COR-L47 (cell line): Measurements from ENCODE around the gene RHBG.

ENCODE experiments used
- DNase-seq: peaks from one replicate; lab custom pipeline; 2025; lab: John Stamatoyannopoulos, UW

The RHBG gene

DNA sequence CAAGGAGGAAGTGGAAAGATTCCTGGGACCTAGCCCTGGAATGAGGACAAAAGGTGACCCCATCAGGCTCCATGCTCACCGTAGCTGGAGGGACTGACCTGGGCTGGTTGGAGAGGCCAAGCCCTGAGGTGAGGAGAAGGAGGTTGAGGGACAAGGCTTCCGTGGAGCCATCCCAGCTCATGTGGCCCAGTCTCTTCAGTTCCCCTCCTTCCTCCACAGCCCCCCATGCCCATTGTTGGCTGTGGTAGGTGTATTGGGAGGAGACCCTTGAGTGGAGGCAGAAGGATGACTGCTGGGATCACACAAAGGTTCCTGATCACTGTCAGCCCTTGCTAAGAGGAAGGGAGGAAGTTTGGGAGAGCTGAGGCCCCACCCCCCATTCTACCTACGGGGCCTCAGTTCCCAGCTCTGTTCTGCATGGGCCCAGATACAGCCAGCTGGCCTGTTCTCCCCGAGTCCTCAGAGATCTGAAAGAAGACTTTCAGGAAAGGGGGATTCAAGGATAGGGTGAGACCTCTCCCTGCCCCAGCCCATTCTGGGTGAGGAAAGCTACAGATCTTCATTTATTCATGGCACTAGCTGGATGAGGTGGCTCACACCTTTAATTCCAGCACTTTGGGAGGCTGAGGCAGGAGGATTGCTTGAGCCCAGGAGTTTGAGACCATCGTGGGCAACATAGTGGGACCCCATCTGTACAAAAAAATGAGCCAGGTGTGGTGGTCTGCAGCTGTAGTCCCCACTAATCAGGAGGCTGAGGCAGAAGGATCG is 17.3 kb downstream of the RHBG start:
- no peak for DNase-seq

DNA sequence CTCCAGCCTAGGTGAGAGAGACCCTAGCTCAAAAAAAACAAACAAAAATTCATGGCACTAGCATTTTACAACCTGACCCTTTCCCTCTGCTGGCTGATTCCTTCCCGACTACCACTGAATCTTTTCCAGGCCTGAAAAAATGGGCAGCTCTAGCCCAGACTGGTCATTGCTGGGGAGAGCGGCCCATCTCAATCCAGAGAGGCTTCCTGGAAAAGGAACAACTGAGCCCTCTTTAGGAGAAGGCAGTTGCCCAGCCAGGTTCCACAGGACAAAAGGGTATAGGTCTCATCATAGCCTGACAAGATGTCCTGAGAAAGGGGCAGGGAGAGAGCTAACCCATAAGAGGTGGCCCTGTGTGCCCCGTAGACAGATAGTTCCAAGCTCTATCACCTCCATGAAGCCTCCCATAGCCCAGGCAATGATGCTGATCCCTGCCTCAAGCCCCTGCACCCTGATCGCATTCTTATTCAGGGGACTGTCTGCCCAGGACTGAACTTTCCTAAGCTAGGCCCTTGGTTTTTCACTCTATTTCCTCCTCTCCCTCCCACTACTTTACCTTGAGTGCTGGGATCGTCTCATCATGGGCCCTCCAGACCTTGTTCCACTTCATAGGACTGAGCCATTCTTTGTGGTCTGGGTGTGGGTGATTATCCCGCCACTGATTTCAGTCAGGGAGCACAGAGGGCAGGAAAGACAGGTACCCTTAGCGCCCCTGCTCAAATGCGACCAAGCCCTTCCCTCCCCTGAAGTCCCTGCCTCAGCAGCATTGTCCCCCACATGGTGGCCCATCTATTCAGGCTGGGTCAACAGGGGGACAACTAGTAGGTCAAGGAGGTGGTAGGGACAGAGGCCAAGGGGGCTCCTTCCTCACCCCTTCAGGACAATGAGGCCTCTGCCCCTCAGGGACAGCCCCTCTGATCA is 18.2 kb downstream of the RHBG start:
- no peak for DNase-seq

DNA sequence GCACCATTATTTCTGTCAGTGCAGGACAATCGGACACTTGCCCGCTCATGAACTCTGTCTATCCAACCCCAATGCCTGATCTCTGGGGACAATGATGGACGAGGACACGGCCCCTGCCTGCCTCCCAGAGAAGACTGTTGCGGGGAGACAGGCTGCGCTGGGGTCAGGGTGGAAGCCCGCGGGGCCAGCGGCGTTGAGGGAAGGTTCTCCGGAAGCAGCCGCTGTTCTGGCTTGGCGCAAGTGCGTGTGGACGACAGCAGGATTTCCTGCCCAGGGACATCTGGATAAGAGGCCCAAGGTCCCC is 18.8 kb downstream of the RHBG start:
- DNase-seq = no peak

DNA sequence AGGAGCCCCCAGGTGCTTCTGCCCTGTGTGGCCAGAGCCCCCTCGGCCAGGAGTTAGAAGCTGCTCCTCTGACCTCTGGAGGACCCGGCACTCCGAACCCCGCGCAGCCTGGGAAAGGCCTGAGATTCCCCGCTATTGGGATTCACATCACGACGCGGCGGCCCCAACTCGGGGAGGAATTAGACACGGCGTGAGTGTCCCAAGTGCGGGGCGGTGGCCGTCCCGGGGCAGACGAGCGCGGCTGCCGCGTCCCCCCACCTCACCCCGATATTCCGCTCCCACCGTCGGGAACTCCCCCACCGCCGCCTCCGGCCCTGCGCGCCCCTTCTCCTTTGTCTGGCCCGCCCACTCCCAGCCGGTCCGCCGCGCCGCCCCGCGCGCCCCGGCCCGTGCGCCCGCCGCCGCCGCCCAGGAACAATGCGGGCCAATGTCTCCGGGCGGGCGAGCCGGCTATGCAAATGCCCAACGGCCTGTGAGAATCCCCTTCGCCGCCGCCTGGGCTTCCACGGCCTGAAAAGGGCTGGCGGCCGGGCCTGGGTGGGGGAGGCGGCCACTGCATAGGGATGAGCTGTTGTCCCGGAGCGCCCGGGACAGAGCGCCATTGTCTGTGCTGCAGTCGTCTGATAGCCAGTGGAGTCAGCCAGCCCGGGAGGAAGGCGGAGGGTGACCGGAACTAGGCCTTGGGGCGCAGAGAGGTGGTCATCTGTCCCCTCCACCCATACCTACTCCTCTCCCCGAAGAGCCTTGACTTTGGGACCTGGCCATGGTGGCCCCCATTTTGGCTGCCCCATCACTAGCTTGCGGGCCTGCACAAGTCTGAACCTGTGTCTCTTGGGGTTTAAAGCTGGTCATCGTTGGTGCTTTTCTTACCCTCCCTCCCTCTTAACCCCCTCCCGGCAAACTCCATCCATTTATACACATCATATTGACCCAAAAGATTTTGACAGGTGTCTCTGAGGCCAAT is 19.4 kb downstream of the RHBG start:
- no peak for DNase-seq

DNA sequence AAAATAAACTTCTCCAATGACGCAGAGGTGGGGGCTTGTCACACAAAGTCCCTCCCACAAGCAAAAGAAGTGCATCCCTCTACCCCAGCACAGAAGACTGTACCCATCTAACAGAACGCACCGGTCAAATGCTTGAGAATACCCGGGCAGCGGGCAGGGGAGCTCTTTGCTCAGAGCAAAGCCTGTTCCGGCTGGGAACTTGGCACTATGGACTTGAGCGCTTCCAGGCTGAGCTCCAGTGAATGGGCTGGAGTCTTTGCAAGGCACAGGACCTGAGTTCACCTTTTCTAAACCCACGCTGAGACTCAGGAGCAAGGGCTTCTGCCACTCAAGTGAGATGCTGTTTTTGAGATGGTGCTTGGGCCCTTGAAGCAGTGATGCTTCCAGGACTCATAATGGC is 20.3 kb downstream of the RHBG start:
- DNase-seq = no peak

DNA sequence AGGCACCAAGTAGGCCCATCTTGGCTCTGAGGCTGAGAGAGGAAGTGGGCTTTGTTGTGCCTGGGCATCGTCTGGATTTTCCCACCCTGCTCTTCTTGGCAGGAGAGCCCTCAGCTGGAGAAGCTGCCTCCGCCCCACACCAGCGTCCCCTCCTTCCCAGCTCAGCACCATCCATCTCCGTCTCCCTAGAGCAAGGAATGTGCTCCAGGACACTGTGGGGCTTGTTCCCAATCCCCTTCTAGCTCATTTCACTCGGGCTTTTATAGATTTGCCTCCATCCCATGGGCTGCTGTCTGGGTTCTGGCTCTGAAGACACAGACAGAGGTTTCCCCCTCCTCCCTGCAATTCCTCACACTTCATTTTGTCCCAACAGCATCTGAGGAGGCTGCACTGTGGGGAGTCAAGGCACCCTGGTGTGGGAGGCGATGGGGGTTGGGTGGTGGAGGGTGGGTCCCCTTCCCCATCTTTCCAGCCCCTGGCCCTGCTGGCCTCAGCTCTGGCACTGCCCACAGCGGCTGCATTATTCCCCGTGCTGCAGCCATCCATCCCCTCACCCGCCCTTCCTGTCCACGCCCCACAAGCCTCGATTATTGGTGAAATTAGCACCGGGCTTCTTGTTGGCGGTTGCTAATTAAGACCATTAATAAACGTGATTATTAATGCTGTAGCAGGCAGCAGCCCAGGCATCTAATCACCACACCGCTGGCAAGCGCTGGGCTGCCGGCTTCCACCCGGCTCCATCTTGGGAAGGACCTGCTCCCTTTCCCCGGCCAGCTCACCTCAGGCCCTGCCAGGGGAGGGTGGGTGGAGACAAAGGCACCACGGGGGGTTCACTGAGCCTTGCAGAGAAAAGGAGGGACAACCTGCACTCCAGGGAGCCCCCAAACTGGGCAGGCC is 21.7 kb downstream of the RHBG start:
- DNase-seq = peak; percentile 7

DNA sequence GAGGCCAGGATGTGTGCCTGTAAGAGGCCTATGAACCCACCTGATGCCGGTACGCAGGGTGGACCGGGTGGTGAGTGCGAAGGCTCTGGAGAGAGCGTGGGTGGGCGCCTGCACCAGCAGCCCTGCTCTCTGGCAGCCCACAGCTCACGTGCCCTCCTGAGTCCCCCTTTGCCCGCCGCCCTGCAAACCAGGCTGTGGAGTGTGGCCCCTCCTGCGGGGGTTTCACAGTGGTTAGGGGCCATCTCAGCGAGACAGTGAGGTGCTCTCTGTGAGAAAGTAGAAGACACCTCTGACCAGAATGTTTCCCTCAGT is 22.3 kb downstream of the RHBG start:
- no peak for DNase-seq

DNA sequence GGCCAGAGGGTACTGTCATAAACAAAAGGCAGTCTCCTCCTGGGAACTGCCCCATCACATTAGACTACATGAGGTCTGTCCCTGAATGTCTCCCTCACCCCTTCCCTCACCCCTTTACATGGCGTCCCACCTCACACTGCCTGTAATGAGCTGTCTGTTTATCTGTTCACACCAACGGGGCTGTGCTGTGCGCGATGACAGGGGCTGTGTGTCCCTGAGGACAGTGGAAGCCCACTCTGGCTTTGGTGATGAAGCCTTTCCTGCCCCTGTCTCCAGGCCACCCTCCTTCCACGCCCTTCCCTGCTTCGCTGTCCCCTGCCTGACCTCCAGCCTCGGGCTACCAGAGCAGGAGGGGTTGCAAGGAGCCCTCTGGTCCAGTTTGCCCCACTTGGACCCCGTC is 22.7 kb downstream of the RHBG start:
- DNase-seq = no peak

DNA sequence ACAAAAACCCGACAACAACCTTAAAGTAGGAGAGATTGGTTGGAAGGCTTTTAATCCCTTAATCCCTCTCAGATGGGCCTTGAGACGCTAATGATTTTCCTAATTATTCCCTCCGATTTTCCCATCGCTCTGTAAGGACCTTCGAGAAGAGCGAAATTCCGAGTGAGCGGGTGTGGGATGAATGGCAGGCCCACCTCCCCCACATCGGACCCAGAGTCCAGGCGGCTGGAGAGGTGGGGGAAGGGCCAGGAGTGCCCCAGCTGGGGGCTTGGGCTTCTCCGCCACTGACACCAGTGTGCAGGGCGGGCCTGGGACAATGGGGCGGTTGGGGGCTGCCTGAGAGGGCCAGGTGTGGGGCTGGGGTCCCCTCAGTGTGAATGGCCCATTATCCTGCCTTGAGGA is 23.4 kb downstream of the RHBG start:
- no peak for DNase-seq

DNA sequence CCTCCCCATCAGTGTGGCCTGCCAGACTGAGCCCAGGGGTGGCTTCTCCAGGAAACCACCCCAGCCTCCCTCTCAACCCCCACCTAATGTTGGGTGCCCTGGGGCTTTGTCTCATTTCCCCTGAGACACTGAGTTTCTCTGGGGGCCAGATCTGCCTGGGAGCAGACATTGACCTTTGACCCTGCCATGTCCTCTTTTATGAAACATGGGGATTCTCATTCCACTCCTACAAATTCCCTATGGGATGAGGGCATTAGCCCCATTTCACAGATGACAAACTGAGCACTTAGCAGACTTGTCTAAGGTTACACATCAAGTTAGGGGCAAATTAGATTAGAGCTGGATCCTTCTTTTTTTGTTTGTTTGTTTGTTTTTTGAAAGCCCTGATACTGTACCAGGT is 24.1 kb downstream of the RHBG start:
- DNase-seq = no peak

DNA sequence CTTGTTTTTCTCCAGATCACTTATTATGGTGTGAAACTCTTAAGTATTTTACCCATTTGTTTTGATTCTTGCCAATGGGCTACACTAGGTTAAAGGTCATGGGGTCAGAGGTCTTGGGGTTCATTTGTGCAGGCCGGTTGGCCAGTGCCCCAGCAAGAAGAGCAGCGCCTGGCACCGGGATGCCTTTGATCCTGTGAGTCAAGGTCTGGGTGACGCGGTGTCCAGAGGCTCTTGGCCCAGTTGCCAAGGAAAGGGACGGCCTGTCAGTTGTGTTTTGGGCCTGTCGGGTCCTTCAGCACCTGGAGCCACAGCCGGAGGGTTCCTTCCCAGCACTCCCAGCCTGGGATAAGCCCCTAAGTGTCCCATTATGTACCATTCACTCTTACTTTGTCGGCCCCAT is 25.1 kb downstream of the RHBG start:
- no peak for DNase-seq

DNA sequence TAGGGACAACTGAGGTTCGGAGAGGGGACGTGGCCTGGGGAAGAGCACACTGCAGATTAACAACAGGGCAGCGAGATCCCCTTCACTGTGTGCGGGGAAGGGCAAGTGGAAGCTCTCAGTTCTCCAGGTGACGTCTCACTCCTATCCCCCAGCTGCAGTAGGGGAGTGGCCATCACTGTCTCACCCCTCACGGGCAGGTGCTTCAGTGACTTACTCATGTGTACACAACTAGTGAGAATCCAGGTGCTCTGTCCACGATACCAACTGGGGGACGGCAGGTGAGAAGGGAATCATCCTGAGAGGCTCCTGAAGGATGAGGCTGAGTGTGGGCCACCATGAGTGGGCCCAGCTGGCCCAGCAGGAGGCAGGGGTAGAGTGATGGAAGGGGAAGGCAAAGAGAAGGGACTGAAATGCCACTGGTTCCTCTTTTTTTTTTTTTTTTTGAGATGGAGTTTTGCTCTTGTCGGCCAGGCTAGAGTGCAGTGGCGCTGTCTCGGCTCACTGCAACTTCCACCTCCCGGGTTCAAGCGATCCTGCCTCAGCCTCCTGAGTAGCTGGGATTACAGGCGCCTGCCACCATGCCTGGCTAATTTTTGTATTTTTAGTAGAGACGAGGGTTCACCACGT is 25.9 kb downstream of the RHBG start:
- peak; percentile 79 for DNase-seq

DNA sequence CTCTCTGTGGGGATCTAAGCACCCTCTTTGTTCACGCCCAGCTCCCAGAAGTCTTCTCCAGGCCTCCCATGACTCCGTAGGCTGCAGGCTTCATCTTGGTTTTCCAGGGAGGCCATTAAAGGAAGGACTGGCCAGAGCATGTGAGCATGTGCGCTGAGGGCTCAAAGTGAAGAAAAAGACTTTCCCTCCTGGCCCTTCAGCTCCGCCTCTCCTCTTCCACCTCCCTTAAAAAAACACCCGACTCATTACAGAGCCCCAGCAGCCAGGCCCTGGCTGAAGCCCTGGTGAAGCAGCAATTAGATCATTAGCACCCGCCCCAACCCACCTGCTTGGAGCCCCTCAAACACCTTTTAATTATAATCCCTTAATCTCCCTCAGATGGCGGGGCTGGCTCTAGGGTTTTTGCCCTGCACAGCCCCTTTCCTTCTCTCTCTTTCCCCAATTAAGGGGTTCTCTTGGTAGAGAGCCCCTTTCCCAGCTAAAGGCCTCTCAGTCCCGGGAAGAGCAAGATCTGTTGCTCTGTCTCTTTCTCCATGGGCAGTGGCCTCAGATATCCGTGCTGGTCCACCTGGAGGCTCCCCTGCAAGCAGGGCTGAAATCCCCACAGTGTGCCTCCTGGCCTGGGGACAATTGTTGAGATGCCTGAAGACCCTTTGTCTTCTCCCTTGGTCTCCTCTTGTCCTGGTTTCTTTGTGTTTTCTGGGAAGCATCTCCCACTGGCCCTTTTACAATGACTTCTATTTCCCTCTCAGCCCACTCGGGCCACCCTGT is 30.5 kb downstream of the RHBG start:
- no peak for DNase-seq

DNA sequence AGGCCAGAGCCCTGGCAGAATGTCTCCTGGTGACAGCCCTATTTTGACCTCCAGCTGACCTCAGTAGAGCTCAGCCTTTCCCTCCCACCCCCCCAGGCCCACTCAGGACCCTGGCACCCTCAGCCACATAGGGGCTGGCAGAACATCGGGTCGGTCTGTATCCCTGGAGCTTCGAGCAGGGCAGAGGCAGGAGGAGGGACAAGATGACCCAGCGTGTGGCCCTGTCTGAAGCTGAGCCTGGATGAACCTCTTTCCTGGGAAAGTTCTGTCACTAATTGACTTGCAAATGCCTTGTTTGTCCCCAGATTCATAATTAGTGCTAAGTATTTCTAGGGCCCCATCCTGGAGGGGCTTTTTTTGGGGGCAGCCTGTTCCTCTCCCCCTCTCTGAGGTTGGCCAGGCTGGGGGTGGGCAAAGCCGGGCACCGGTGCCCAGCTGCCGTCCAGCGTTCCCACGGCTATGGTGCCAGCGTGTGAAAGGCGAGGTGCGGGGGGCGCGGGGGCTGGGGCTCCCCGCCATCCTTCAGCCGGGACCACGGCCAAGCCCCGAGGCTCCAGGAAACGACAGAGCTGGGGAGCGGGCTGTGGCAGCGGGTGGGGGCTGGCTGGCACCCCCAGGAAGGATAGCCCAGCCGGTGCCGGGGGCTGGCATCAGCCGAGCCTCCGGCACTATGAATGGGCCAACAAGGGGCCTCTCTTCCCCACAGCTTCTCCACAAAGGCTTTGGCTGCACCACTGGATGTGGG is 31.4 kb downstream of the RHBG start:
- DNase-seq = no peak

DNA sequence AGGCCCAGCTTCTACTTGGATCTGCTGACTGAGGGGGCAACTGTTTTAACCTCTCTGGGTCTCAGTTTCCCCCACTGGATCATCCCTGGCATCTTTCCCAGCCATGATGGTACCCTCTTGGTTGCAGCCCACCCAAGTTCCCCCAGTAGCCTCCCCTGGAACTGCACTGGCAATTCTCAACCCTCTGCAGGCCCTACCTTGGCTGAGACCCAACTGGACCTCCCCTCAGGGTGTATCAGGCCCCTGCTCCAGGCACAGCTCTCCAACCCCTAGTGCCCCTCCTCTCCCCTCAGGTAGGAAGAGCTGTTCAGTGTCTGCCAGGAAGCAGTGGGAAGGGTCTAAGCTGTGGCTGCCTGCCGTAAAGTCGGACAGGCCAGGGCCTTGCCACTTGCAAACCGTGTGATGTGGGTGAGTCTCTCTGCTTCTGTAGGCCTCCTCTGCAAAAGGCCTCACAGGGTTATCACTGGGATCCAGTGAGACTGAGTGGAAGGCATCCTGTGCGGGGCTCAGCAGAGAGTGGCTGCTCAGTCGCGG is 32.1 kb downstream of the RHBG start:
- DNase-seq = no peak

DNA sequence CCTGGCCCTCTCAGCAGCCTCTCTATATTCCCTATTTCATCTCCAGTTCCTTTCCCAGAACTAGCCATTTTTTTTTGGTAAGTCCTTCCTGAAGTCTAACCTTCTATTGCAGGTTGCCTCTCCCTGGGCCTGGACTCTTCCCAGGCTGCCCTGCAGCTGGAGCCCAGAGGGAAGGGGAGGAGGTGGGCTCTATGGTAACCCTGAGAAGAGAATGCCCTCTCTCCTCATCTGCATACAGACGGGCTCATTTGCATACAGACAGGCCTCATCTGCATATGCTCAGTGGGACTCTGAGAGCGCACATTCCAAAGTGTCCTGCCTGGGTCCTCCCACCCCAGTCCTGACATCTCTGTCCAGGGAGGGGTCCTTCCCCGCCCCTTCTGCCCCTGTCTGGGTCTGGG is 32.7 kb downstream of the RHBG start:
- no peak for DNase-seq

DNA sequence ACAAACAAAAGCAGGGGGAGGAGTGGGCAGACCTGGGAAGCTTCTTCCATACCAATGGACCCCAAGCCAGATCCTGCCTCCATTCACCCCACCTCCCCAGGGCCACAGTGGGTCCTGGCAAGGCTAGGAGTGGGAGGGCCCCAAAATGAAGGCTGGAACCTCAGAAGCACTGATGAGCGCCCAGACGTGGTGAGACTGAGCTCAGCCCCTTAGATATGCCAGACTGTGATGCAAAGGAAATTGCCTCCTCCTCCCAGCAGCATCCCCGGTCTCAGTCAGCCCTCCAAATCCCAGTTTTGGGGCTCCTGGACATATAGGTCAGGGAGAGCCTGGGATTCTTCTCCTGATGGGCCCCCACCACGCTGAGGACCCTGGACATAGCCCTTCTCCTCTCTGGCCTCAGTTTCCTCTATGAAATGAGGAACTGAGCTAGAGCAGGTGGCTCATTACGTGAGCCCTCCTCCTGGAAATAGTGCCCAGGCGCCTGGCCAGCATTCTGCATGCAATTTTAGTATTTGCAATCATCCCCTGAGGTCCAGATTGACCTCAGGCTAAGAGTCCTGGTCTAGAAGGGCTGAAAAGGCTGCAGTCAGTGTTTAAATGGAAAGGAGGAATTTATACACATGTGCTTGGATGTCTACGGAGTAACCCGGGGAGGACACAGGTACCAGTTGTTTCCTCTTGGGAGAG is 33.5 kb downstream of the RHBG start:
- no peak for DNase-seq

DNA sequence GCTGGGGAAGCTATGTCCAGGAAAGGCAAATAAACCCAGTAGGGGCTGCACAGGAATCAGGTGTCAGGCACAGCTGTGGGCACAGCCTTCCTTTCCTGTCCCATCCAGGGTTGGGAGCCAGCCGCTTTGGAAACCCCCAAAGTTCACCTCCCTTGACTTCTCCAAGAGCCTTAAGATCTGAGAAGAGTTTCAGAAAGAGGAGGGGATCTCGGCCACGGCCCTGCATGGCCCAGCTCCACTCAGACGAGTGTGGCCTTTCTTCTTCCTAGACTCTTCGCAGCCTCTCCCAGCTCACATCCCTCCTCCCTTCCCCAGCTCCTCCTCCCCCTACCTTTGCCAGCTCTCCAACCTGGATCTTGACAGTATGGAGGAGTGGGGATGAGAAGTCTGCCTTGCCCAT is 36.7 kb downstream of the RHBG start:
- no peak for DNase-seq

DNA sequence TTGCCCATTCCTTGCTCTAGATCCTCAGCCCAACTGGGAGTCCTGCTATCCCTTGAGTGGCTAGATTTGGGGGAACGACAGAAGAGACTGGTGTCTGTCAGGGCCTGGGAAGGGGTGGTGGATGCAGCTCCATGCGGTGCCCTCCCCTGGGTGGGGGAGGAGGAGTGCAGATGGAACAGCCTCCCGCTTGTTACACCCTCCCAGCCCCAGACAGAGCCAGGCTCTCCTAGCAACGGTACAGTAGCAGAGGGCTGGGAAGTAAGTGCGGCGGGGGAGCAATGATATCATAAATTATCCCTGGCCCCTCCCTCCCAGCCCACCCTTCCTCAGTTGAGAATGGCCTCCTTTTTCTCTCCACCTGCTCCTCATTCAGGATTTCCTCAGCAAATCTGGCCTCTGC is 37.2 kb downstream of the RHBG start:
- no peak for DNase-seq
